Stimulated activated CD4-positive, alpha-beta T cell treated with anti-CD3 and anti-CD28 coated beads, TNF-alpha, amount 100 ng/mL, for 1 hour (primary cell): ENCODE results near the gene CD86.
"Not testable (repeated sequence)": the region's sequence is repeated elsewhere in the genome, so short reads cannot be mapped to it uniquely, and the experiment has no call there.

Source experiments
- DNase-seq, 3 donors: peaks; one replicate each; pipeline ENCODE4 v3.0.0-alpha.2; 2020; ENCODE audit warnings: low read depth in 3 of 3, low spot score in 1 of 3

CD86 gene

GRCh38 chr3:122055215-122055614 lies at the start of gene CD86:
TSS of gene CD86 (plus strand) at chr3:122055362. CDS start at chr3:122055490, 128 bp downstream.
- no peak for DNase-seq

GRCh38 chr3:122006267-122006666 lies 48.9 kb upstream of the CD86 start:
- no peak for DNase-seq

GRCh38 chr3:122008166-122008565 lies 47.0 kb upstream of the CD86 start:
- DNase-seq = no peak

GRCh38 chr3:122010506-122010905 lies 44.7 kb upstream of the CD86 start:
- no peak for DNase-seq

GRCh38 chr3:122011396-122011795 lies 43.8 kb upstream of the CD86 start:
- DNase-seq = no peak

GRCh38 chr3:122012821-122013220 lies 42.3 kb upstream of the CD86 start:
- DNase-seq = no peak

GRCh38 chr3:122013448-122013925 lies 41.7 kb upstream of the CD86 start:
- no peak for DNase-seq

GRCh38 chr3:122014741-122015140 lies 40.4 kb upstream of the CD86 start:
- DNase-seq = no peak

- DNase-seq = no peak
Observed at GRCh38 chr3:122019493-122019892, 35.7 kb upstream of the CD86 start.

- DNase-seq = no peak
Observed at GRCh38 chr3:122021037-122021436, 34.1 kb upstream of the CD86 start.

GRCh38 chr3:122021811-122022401 lies 33.3 kb upstream of the CD86 start, which contains the start of gene ILDR1:
TSS of gene ILDR1 (minus strand) at chr3:122022247. CDS start at chr3:122022077, 170 bp downstream.
- DNase-seq = no peak

GRCh38 chr3:122023335-122023910 lies 31.7 kb upstream of the CD86 start:
- DNase-seq = no peak

- no peak for DNase-seq
Observed at GRCh38 chr3:122024800-122025199, 30.4 kb upstream of the CD86 start.

- no peak for DNase-seq
Observed at GRCh38 chr3:122025296-122025695, 29.9 kb upstream of the CD86 start.

GRCh38 chr3:122030381-122031122 lies 24.6 kb upstream of the CD86 start:
- DNase-seq = no peak

- DNase-seq = no peak
Observed at GRCh38 chr3:122031123-122031468, 24.1 kb upstream of the CD86 start.

- DNase-seq = no peak
Observed at GRCh38 chr3:122032531-122032930, 22.6 kb upstream of the CD86 start.

GRCh38 chr3:122033023-122033422 lies 22.1 kb upstream of the CD86 start:
- no peak for DNase-seq

- DNase-seq = not testable (repeated sequence)
Observed at GRCh38 chr3:122047296-122047695, 7.9 kb upstream of the CD86 start.

GRCh38 chr3:122047773-122048172 lies 7.4 kb upstream of the CD86 start:
- not testable (repeated sequence) for DNase-seq

GRCh38 chr3:122052968-122053367 lies 2.2 kb upstream of the CD86 start:
- no peak for DNase-seq

GRCh38 chr3:122057671-122058070 lies 2.5 kb downstream of the CD86 start:
- no peak for DNase-seq
